H9 (cell line): Measurements from ENCODE around the gene KCNAB1. TPM values are rescaled to one million over a fixed set of nuclear protein-coding genes. Genes with fewer than 3 reads are reported as not detected.
A peak's percentile ranks its signal among the peaks of the same experiment; 100 is the strongest.

Source experiments
- DNase-seq: peaks from one replicate; pipeline ENCODE4 v3.0.0-alpha.2; 2017
- H2AFZ ChIP-seq: one replicate; pipeline ENCODE4 v1.6.1; 2013; ENCODE audit warnings: mild to moderate bottlenecking, low read length, control low read depth, moderate library complexity
- H2AK5ac ChIP-seq: 2 replicates; pipeline ENCODE4 v1.6.1; 2013; ENCODE audit warnings: low read length, control low read depth, mixed read lengths; ENCODE audit not compliant: insufficient read length
- H2BK120ac ChIP-seq: one replicate; pipeline ENCODE4 v1.6.1; 2013; ENCODE audit warnings: low read depth, mild to moderate bottlenecking, low read length, control low read depth, inconsistent platforms; ENCODE audit not compliant: poor library complexity, severe bottlenecking
- H2BK12ac ChIP-seq: 2 replicates; pipeline ENCODE4 v1.6.1; 2013; ENCODE audit warnings: low read length, control low read depth, mixed read lengths, low read depth; ENCODE audit not compliant: insufficient read length
- H2BK15ac ChIP-seq: 2 replicates; pipeline ENCODE4 v1.6.1; 2013; ENCODE audit warnings: low read depth, low read length, control low read depth
- H2BK20ac ChIP-seq: one replicate; pipeline ENCODE4 v1.6.1; 2013; ENCODE audit warnings: low read depth, mild to moderate bottlenecking, low read length, control low read depth, inconsistent platforms; ENCODE audit not compliant: poor library complexity, severe bottlenecking
- H2BK5ac ChIP-seq: 2 replicates; pipeline ENCODE4 v1.6.1; 2013; ENCODE audit warnings: low read length, control low read depth, mixed read lengths; ENCODE audit not compliant: insufficient read length
- H3K14ac ChIP-seq: 2 replicates; pipeline ENCODE4 v1.6.1; 2013; ENCODE audit warnings: low read length, control low read depth; ENCODE audit not compliant: insufficient read depth
- H3K18ac ChIP-seq: 2 replicates; pipeline ENCODE4 v1.6.1; 2013; ENCODE audit warnings: low read depth, mild to moderate bottlenecking, mixed read lengths, low read length, control low read depth; ENCODE audit not compliant: insufficient read length
- H3K23ac ChIP-seq: 2 replicates; pipeline ENCODE4 v1.6.1; 2013; ENCODE audit warnings: low read length, control low read depth, mixed read lengths, low read depth; ENCODE audit not compliant: insufficient read length
- H3K23me2 ChIP-seq: 2 replicates; pipeline ENCODE4 v1.6.1; 2013; ENCODE audit warnings: low read depth, mild to moderate bottlenecking, mixed read lengths, low read length, control low read depth; ENCODE audit not compliant: insufficient read length, poor library complexity, severe bottlenecking
- H3K27ac ChIP-seq: 2 replicates; pipeline ENCODE4 v1.5.1; 2013; ENCODE audit warnings: low read length, control low read depth, mixed read lengths, low read depth; ENCODE audit not compliant: insufficient read length
- H3K27me3 ChIP-seq: 2 replicates; pipeline ENCODE4 v1.6.1; 2013; ENCODE audit warnings: low read length, control low read depth, inconsistent platforms; ENCODE audit not compliant: insufficient read depth
- H3K4ac ChIP-seq: 2 replicates; pipeline ENCODE4 v1.6.1; 2013; ENCODE audit warnings: low read depth, mild to moderate bottlenecking, control low read depth, inconsistent platforms, low read length, moderate library complexity
- H3K4me1 ChIP-seq: 2 replicates; pipeline ENCODE4 v1.6.1; 2013; ENCODE audit warnings: low read length, control low read depth, inconsistent platforms; ENCODE audit not compliant: insufficient read depth
- H3K4me2 ChIP-seq: 2 replicates; pipeline ENCODE4 v1.6.1; 2013; ENCODE audit warnings: low read length, control low read depth, mixed read lengths; ENCODE audit not compliant: insufficient read length, insufficient read depth
- H3K56ac ChIP-seq: 2 replicates; pipeline ENCODE4 v1.6.1; 2013; ENCODE audit warnings: low read depth, mild to moderate bottlenecking, mixed read lengths, low read length, control low read depth; ENCODE audit not compliant: insufficient read length
- H3K79me1 ChIP-seq: 2 replicates; pipeline ENCODE4 v1.6.1; 2013; ENCODE audit warnings: low read depth, mild to moderate bottlenecking, moderate library complexity, low read length, control low read depth, inconsistent platforms; ENCODE audit not compliant: insufficient read depth, poor library complexity, severe bottlenecking
- H3K79me2 ChIP-seq: 2 replicates; pipeline ENCODE4 v1.6.1; 2013; ENCODE audit warnings: low read length, control low read depth, inconsistent platforms; ENCODE audit not compliant: insufficient read depth
- H3K9ac ChIP-seq: 2 replicates; pipeline ENCODE4 v1.6.1; 2013; ENCODE audit warnings: low read length, control low read depth, mixed read lengths; ENCODE audit not compliant: insufficient read length; ENCODE audit errors: extremely low read depth
- H3K9me3 ChIP-seq: one replicate; pipeline ENCODE4 v1.6.1; 2013; ENCODE audit warnings: low read depth, low read length, inconsistent platforms; ENCODE audit not compliant: control insufficient read depth
- H3T11ph ChIP-seq: one replicate; pipeline ENCODE4 v1.6.1; 2013; ENCODE audit warnings: mild to moderate bottlenecking, low read length, control low read depth, inconsistent platforms
- H4K20me1 ChIP-seq: one replicate; pipeline ENCODE4 v1.6.1; 2013; ENCODE audit not compliant: control insufficient read depth, insufficient read length, insufficient read depth
- H4K5ac ChIP-seq: 2 replicates; pipeline ENCODE4 v1.6.1; 2013; ENCODE audit warnings: low read depth, mild to moderate bottlenecking, mixed read lengths, low read length, control low read depth; ENCODE audit not compliant: insufficient read length
- H4K8ac ChIP-seq: replicated peaks from 2 replicates; pipeline ENCODE4 v1.6.1; 2013; ENCODE audit warnings: low read length, control low read depth, mixed read lengths, low read depth; ENCODE audit not compliant: insufficient read length
- H4K91ac ChIP-seq: 2 replicates; pipeline ENCODE4 v1.6.1; 2013; ENCODE audit warnings: low read depth, mild to moderate bottlenecking, moderate library complexity, mixed read lengths, low read length, control low read depth; ENCODE audit not compliant: insufficient read length
- H3K27ac Mint-ChIP-seq, 3 experiments: 2 replicates in 2 of 3; 3 replicates in 1 of 3; pipeline ENCODE4 v1.8.0; 2020 to 2021; ENCODE audit warnings: mixed read lengths in 3 of 3, mild to moderate bottlenecking in 1 of 3, moderate library complexity in 1 of 3
- H3K27me3 Mint-ChIP-seq: 2 replicates; pipeline ENCODE4 v1.8.0; 2021; ENCODE audit warnings: low read depth, mild to moderate bottlenecking, moderate library complexity, mixed read lengths
- H3K36me3 Mint-ChIP-seq, 3 experiments: 2 replicates in 2 of 3; 3 replicates in 1 of 3; pipeline ENCODE4 v1.8.0; 2020 to 2021; ENCODE audit warnings: low read depth in 3 of 3, mixed read lengths in 3 of 3; ENCODE audit not compliant: insufficient read depth in 1 of 3
- H3K4me1 Mint-ChIP-seq, 2 experiments: 2 replicates each; pipeline ENCODE4 v1.8.0; 2020; ENCODE audit warnings: mixed read lengths in 2 of 2
- H3K4me3 Mint-ChIP-seq, 2 experiments: 2 replicates in 1 of 2; 3 replicates in 1 of 2; pipeline ENCODE4 v1.8.0; 2020 to 2021; ENCODE audit warnings: mild to moderate bottlenecking in 2 of 2, mixed read lengths in 2 of 2, moderate library complexity in 1 of 2
- H3K9me3 Mint-ChIP-seq, 2 experiments: 2 replicates in 1 of 2; 3 replicates in 1 of 2; pipeline ENCODE4 v1.8.0; 2020; ENCODE audit warnings: mild to moderate bottlenecking in 2 of 2, mixed read lengths in 2 of 2, moderate library complexity in 1 of 2
- WGBS: extraction: QIAGEN DNeasy Blood & Tissue Kit; methylation state at CpG from one replicate; pipeline ENCODE4 v1.1.7; 2013; ENCODE audit warnings: missing lambda C conversion rate, low lambda C conversion rate, mixed read lengths; ENCODE audit not compliant: insufficient read length; ENCODE audit errors: extremely low coverage; 5-methylcytosine and 5-hydroxymethylcytosine counted together
- total RNA-seq: library from RNA; stranded (reverse); gene quantifications from 2 replicates; pipeline ENCODE4 v1.2.1, GENCODE V29; 2021
- TF ChIP-seq, protein P1 (sequence below): fragments of 200-600 bp; sonication (generic); conservative IDR thresholded peaks from 3 replicates; pipeline ENCODE4 v1.8.0; 2021; ENCODE audit warnings: antibody characterized with exemption, mild to moderate bottlenecking

KCNAB1 gene
- total RNA-seq, 1 experiment from 2014 or later: 3.7 TPM

DNA sequence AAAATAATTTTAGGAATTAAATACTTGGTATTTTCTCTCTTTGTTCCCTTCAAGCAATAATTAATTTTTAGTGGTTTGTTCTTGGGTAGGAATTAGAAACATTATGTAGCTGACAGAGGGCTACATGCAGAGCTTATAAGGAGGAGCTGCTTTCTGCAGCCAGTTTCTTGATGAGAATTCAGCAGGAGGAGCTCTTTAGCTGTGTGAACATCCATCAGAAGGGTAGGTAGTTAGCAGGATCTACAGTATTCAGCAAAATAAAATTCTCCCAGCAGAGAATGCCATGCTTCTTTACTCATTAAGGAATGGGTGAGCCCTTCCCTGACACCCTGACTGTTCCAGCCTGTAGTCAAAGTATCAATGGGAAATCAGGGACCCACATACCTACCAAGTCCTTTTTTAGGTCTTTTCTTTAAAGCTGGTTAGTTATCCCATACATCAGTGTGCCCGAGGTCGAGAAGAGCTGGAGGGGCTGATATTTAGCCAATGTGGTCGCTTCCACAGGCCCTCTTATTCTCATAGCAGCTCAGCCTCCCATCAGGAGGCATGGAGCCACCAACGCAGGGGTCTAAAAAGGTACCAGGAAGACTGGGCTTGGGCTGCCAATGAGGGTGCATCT is 54.0 kb downstream of the KCNAB1 start:
- no CpG with 5 or more reads among the region's 4 CpGs for WGBS
- Histone ChIP-seq H3K18ac (no peak overlapping the region), H4K20me1 (no peaks in the 10 kb centered on the region), H3K9ac (no peak overlapping the region), H2BK15ac (no peak overlapping the region), H3K4ac (no peak overlapping the region), H3K14ac (no peak overlapping the region), H2AFZ (no peak overlapping the region), H2BK12ac (no peak overlapping the region), H2BK120ac (no peak overlapping the region), H4K5ac (no peak overlapping the region), H4K91ac (no peak overlapping the region), H3K23ac (no peak overlapping the region), H3K4me2 (no peak overlapping the region), H3K79me1 (no peaks in the 10 kb centered on the region), H3K9me3 (no peaks in the 10 kb centered on the region), H3K27me3 (no peaks in the 10 kb centered on the region), H3K4me1 (no peaks in the 10 kb centered on the region), H3K27ac (no peak overlapping the region), H3K23me2 (no peaks in the 10 kb centered on the region), H3T11ph (no peak overlapping the region), H2BK5ac (no peak overlapping the region), H2AK5ac (no peak overlapping the region), H3K79me2 (no peaks in the 10 kb centered on the region), H2BK20ac (no peak overlapping the region), H4K8ac (no peak overlapping the region), H3K56ac (no peak overlapping the region)
- no peaks in the 10 kb centered on the region; a peak in 1 of 5 replicates for H3K9me3 Mint-ChIP-seq
- DNase-seq: no peak
- no peaks in the 10 kb centered on the region for H3K36me3 Mint-ChIP-seq
- no peak overlapping the region for H3K4me3 Mint-ChIP-seq
- peak overlapping the region in 1 of 3 experiments; percentile 44; a peak in 1 of 7 replicates for H3K27ac Mint-ChIP-seq
- no peaks in the 10 kb centered on the region for H3K27me3 Mint-ChIP-seq
- TF ChIP-seq, protein P1, sequence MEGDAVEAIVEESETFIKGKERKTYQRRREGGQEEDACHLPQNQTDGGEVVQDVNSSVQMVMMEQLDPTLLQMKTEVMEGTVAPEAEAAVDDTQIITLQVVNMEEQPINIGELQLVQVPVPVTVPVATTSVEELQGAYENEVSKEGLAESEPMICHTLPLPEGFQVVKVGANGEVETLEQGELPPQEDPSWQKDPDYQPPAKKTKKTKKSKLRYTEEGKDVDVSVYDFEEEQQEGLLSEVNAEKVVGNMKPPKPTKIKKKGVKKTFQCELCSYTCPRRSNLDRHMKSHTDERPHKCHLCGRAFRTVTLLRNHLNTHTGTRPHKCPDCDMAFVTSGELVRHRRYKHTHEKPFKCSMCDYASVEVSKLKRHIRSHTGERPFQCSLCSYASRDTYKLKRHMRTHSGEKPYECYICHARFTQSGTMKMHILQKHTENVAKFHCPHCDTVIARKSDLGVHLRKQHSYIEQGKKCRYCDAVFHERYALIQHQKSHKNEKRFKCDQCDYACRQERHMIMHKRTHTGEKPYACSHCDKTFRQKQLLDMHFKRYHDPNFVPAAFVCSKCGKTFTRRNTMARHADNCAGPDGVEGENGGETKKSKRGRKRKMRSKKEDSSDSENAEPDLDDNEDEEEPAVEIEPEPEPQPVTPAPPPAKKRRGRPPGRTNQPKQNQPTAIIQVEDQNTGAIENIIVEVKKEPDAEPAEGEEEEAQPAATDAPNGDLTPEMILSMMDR: peak; percentile 60
- H3K4me1 Mint-ChIP-seq: peaks cover 4% of the 10 kb centered on the region in 2 experiments; a peak in 2 of 4 replicates
